Activated naive CD8-positive, alpha-beta T cell treated with anti-CD3 and anti-CD28 coated beads, Interleukin-2, amount 50 U/mL, for 24 hours (primary cell): ENCODE results near the gene BMAL2.

Experiments
- ATAC-seq: fragments of 150-1000 bp; cut with Tn5 transposase; one replicate; pipeline ENCODE4 v1.10.0; 2021
- DNase-seq: peaks from one replicate; pipeline ENCODE4 v3.0.0; 2021
- H3K27ac Mint-ChIP-seq: one replicate; pipeline ENCODE4 v1.8.0; 2021; ENCODE audit warnings: mild to moderate bottlenecking, mixed read lengths
- H3K27me3 Mint-ChIP-seq: one replicate; pipeline ENCODE4 v1.8.0; 2021; ENCODE audit warnings: mixed read lengths
- H3K36me3 Mint-ChIP-seq: one replicate; pipeline ENCODE4 v1.8.0; 2021; ENCODE audit warnings: low read depth, mixed read lengths
- H3K4me1 Mint-ChIP-seq: one replicate; pipeline ENCODE4 v1.8.0; 2021; ENCODE audit warnings: mixed read lengths
- H3K4me3 Mint-ChIP-seq: one replicate; pipeline ENCODE4 v1.8.0; 2021; ENCODE audit warnings: mild to moderate bottlenecking, moderate library complexity, mixed read lengths
- H3K9me3 Mint-ChIP-seq: one replicate; pipeline ENCODE4 v1.8.0; 2021; ENCODE audit warnings: mixed read lengths

Gene BMAL2

GRCh38 chr12:27332714-27333402 is at the start of gene BMAL2:
TSS of gene BMAL2 (plus strand) at chr12:27332836. CDS start at chr12:27333073, 237 bp downstream.
- H3K27ac Mint-ChIP-seq = peak within 1 kb of the TSS; percentile 88
- H3K4me3 Mint-ChIP-seq = peak within 1 kb of the TSS; percentile 88

GRCh38 chr12:27284021-27284420 is 48.6 kb upstream of the BMAL2 start:
- H3K36me3 Mint-ChIP-seq = peaks cover 2% of the 10 kb centered on the region
- no peak for DNase-seq
- H3K9me3 Mint-ChIP-seq = no peaks in the 10 kb centered on the region
- no peak for ATAC-seq
- H3K27me3 Mint-ChIP-seq = no peaks in the 10 kb centered on the region
- H3K4me3 Mint-ChIP-seq = no peak overlapping the region
- H3K4me1 Mint-ChIP-seq = peaks cover 22% of the 10 kb centered on the region
- H3K27ac Mint-ChIP-seq = no peak overlapping the region

More at GRCh38 chr12:27332714-27333402, at the start of gene BMAL2:
- no peaks in the 10 kb centered on the region for H3K9me3 Mint-ChIP-seq
- ATAC-seq (peak; percentile 35), DNase-seq (peak; percentile 54)
- H3K36me3 Mint-ChIP-seq = peaks cover 3% of the 10 kb centered on the region
- peaks cover 43% of the 10 kb centered on the region for H3K4me1 Mint-ChIP-seq
- H3K27me3 Mint-ChIP-seq = peaks cover 36% of the 10 kb centered on the region

GRCh38 chr12:27284751-27285150 is 47.9 kb upstream of the BMAL2 start:
- no peak for ATAC-seq
- Mint-ChIP-seq H3K27ac (no peak overlapping the region), H3K36me3 (peaks cover 2% of the 10 kb centered on the region), H3K9me3 (no peaks in the 10 kb centered on the region), H3K4me1 (peaks cover 16% of the 10 kb centered on the region), H3K27me3 (no peaks in the 10 kb centered on the region), H3K4me3 (no peak overlapping the region)
- no peak for DNase-seq

- Mint-ChIP-seq H3K27me3 (no peaks in the 10 kb centered on the region), H3K4me3 (no peak overlapping the region), H3K4me1 (peaks cover 11% of the 10 kb centered on the region), H3K9me3 (no peaks in the 10 kb centered on the region), H3K36me3 (no peaks in the 10 kb centered on the region), H3K27ac (no peak overlapping the region)
- no peak for DNase-seq
- ATAC-seq = no peak
Measured at GRCh38 chr12:27285403-27285802, 47.2 kb upstream of the BMAL2 start.

GRCh38 chr12:27289414-27289813 is 43.2 kb upstream of the BMAL2 start:
- DNase-seq (no peak), ATAC-seq (no peak)
- H3K4me3 Mint-ChIP-seq = no peak overlapping the region
- no peaks in the 10 kb centered on the region for H3K9me3 Mint-ChIP-seq
- H3K27me3 Mint-ChIP-seq = no peaks in the 10 kb centered on the region
- no peaks in the 10 kb centered on the region for H3K36me3 Mint-ChIP-seq
- no peak overlapping the region for H3K27ac Mint-ChIP-seq
- peaks cover 11% of the 10 kb centered on the region for H3K4me1 Mint-ChIP-seq

- H3K36me3 Mint-ChIP-seq = peaks cover 2% of the 10 kb centered on the region
- ATAC-seq (no peak), DNase-seq (no peak)
- no peaks in the 10 kb centered on the region for H3K9me3 Mint-ChIP-seq
- no peak overlapping the region for H3K4me3 Mint-ChIP-seq
- H3K27ac Mint-ChIP-seq = no peak overlapping the region
- no peaks in the 10 kb centered on the region for H3K27me3 Mint-ChIP-seq
- peaks cover 4% of the 10 kb centered on the region for H3K4me1 Mint-ChIP-seq
Measured at GRCh38 chr12:27290501-27291168, 42.0 kb upstream of the BMAL2 start.

- ATAC-seq (no peak), DNase-seq (no peak)
- H3K27me3 Mint-ChIP-seq = no peaks in the 10 kb centered on the region
- no peak overlapping the region for H3K27ac Mint-ChIP-seq
- H3K9me3 Mint-ChIP-seq = no peaks in the 10 kb centered on the region
- H3K4me1 Mint-ChIP-seq = peaks cover 2% of the 10 kb centered on the region
- H3K36me3 Mint-ChIP-seq = peaks cover 2% of the 10 kb centered on the region
- H3K4me3 Mint-ChIP-seq = no peak overlapping the region
Measured at GRCh38 chr12:27291862-27292261, 40.8 kb upstream of the BMAL2 start.

GRCh38 chr12:27292718-27293117 is 39.9 kb upstream of the BMAL2 start:
- no peak overlapping the region for H3K4me3 Mint-ChIP-seq
- H3K36me3 Mint-ChIP-seq = peaks cover 5% of the 10 kb centered on the region

GRCh38 chr12:27293463-27293862 is 39.2 kb upstream of the BMAL2 start:
- ATAC-seq = no peak
- Mint-ChIP-seq H3K4me3 (no peak overlapping the region), H3K27ac (no peak overlapping the region), H3K9me3 (no peaks in the 10 kb centered on the region), H3K4me1 (peaks cover 14% of the 10 kb centered on the region), H3K36me3 (peaks cover 12% of the 10 kb centered on the region), H3K27me3 (no peaks in the 10 kb centered on the region)
- DNase-seq = no peak

More at GRCh38 chr12:27292718-27293117, 39.9 kb upstream of the BMAL2 start:
- ATAC-seq (no peak), DNase-seq (no peak)
- H3K4me1 Mint-ChIP-seq = peaks cover 10% of the 10 kb centered on the region
- H3K27ac Mint-ChIP-seq = no peak overlapping the region
- no peaks in the 10 kb centered on the region for H3K27me3 Mint-ChIP-seq
- H3K9me3 Mint-ChIP-seq = no peaks in the 10 kb centered on the region

GRCh38 chr12:27296674-27297073 is 36.0 kb upstream of the BMAL2 start:
- no peak for ATAC-seq
- H3K36me3 Mint-ChIP-seq = peaks cover 22% of the 10 kb centered on the region
- DNase-seq = no peak
- no peak overlapping the region for H3K4me3 Mint-ChIP-seq
- no peaks in the 10 kb centered on the region for H3K9me3 Mint-ChIP-seq
- H3K4me1 Mint-ChIP-seq = peaks cover 12% of the 10 kb centered on the region
- no peak overlapping the region for H3K27ac Mint-ChIP-seq
- H3K27me3 Mint-ChIP-seq = no peaks in the 10 kb centered on the region

GRCh38 chr12:27297566-27297965 is 35.1 kb upstream of the BMAL2 start:
- DNase-seq (no peak), ATAC-seq (peak; percentile 73)
- peaks cover 12% of the 10 kb centered on the region for H3K4me1 Mint-ChIP-seq
- peaks cover 22% of the 10 kb centered on the region for H3K36me3 Mint-ChIP-seq
- H3K27ac Mint-ChIP-seq = peak overlapping the region; percentile 41
- no peaks in the 10 kb centered on the region for H3K9me3 Mint-ChIP-seq
- no peaks in the 10 kb centered on the region for H3K27me3 Mint-ChIP-seq
- H3K4me3 Mint-ChIP-seq = no peak overlapping the region

- Mint-ChIP-seq H3K4me1 (peaks cover 14% of the 10 kb centered on the region), H3K9me3 (no peaks in the 10 kb centered on the region), H3K36me3 (peaks cover 22% of the 10 kb centered on the region), H3K27me3 (no peaks in the 10 kb centered on the region), H3K4me3 (no peak overlapping the region), H3K27ac (no peak overlapping the region)
- ATAC-seq (no peak), DNase-seq (no peak)
Measured at GRCh38 chr12:27299102-27299501, 33.5 kb upstream of the BMAL2 start.

- no peak overlapping the region for H3K27ac Mint-ChIP-seq
- no peak for DNase-seq
- no peaks in the 10 kb centered on the region for H3K9me3 Mint-ChIP-seq
- no peak overlapping the region for H3K4me3 Mint-ChIP-seq
- no peak for ATAC-seq
- H3K4me1 Mint-ChIP-seq = peaks cover 14% of the 10 kb centered on the region
- no peaks in the 10 kb centered on the region for H3K27me3 Mint-ChIP-seq
- peaks cover 20% of the 10 kb centered on the region for H3K36me3 Mint-ChIP-seq
Measured at GRCh38 chr12:27300226-27300625, 32.4 kb upstream of the BMAL2 start.

GRCh38 chr12:27303139-27304111 is 29.2 kb upstream of the BMAL2 start:
- Mint-ChIP-seq H3K36me3 (peaks cover 10% of the 10 kb centered on the region), H3K4me3 (no peak overlapping the region), H3K27ac (no peak overlapping the region), H3K4me1 (peaks cover 8% of the 10 kb centered on the region), H3K27me3 (no peaks in the 10 kb centered on the region), H3K9me3 (no peaks in the 10 kb centered on the region)
- ATAC-seq (no peak), DNase-seq (no peak)
